CD1c-positive myeloid dendritic cell (primary cell): Measurements from ENCODE around the gene RAB23.

Experiments
- DNase-seq: peaks from one replicate; pipeline ENCODE4 v3.0.0-alpha.2; 2016; ENCODE audit errors: extremely low spot score

Gene RAB23

DNA sequence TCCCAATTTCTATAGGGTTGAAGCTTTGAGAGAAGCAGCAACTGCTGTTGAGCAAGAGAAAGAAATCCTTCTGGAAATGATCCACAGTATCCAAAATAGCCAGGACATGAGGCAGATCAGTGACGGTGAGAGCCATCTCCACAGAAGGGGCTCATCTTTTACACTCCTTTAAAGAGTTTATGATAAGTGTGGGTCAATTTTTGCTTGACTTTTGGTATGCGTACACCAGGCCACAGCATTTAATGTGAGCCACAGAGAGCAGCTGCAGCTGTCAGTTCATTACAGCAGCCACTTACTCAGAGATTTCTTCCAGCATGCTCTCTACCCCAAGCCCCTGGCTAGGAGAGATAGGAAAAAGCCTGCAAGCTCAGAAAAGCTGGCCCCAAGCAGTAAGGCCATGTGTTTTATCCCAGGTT lies 40.1 kb downstream of the RAB23 start:
- DNase-seq = no peak

DNA sequence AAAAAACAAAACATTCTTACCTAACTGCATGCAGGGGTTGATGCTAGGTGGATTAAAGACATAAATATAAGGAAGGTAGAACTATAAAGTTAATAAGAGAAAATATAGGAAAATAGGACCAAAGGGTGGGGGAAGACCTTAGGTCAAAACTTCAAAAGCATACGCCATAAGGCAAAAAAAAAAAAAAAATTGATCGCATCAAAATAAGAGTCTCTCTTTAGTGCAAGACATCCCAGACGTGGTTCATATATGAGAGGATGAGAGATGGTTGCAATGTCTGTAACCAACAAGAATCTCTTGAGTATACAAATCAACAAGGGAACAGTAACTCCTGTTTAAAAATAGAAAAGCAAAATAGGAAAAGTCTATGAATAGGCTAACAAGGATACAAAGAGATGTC lies 41.5 kb downstream of the RAB23 start:
- no peak for DNase-seq

DNA sequence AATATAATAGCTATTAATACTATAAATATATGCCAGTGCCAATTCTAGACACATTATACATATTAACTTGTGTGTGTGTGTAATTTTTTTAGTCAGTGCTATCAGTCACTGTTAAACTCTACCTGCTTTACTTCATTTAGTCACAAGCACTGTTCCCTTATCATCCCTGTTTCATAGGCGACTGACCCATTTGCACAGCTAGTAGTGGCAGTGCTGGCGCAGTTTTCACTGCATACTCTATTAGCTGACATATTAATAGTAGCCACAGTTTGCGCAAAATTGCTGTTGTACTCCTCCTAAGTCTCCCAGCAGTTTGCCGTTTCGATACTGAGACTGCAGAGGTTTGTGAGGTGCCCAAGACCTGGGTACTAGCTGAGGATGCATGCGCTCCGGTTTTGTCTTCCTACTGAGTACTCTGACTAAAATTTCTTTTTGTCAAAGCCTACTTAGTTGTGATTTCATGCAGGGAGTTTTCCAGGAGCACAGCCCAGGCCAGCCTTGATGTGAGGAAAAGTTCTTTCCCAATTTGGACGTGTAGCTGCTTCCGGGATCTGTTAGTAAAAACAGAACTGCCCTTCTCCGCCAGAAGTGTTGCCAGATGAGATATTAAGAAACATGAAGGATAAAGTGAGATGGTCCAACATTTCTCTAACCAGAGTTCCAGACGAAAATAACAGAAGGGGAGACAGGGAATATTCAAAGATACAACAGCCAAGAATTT lies 44.4 kb downstream of the RAB23 start:
- DNase-seq = no peak

DNA sequence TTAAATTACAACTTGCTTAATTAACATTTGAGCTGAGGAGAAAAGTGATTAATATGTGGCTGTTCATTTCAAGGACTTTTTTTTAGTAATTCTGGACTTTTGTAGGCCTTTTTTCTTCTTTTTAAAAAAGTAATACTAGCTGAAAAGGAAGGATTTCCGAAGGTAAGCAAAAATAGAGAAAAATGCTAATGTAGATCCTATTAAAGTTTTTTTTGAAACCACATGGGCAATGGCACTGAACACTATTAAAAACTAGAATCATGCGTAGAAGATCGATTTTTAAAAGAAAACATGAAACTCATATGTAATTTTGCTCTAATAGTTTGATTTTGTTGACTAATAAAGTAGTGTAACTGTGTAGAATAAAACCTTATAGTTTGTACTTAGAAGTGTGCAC lies 47.6 kb downstream of the RAB23 start:
- DNase-seq = no peak

DNA sequence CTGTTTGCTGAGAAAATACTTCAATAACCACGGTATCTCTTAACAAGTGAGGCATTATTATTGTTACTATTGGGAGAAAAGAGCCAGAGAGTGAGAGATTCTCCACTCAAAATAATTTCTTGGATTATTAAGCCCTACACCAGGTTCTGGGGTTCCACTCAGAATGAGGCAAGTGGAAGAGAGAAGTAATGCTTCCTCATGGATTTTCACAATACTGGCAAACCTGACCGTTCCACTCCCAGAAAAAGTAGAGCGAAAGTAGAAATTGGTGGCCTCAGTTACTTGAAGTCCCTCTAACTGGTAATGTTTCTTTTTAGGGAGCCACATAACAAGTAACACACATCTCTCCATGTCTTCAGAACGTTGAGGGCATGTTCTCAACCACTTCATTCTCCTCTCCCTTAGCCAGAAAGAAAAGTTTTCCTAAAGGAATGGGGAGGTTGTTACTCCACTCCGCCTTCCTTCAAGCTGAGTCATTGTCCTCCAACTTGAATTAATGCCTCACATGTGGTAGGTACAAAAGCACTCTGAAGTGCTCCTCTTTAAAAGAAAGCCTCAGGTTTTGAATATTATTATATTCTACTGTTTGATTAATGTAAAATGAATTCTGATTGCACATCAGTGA lies 48.1 kb downstream of the RAB23 start:
- DNase-seq = no peak

DNA sequence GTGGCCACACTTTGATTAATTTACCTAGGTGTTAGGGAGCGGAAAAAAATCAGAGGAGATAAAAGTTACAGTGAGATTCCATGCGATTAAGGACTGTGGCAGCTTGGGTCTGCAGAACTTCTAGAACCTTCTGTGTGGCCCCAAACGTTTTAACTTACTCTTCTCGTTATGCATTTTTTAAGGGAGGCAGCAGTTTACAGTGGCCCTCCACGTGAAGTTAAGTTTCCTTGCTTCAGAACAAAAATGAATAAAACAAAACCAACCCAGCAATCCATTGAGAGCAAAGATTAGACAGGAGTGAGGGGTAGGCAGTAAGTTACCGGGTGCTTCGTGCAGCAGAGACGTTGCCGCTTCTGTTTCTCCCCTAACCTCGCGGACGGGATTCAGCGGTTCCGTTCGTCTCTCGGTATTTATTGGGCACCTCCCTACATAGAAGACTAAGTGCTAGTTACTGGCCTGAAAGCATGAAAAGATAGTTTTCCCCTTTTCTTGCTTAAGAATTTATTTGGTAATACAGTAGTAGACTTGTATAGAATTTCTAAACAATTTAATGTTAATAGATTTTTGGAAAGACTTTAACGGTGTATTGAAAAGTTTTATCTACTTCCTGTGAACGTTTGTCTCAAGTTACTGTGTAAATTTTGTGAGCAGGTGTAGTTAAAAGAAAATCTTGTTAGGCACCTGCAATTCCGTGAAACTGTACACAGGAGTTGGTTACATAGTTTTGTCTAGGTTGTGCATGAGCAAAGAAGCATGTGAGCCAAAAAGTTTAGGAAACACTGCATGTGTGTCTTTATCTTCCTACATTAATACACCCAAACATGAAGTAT lies 48.8 kb downstream of the RAB23 start:
- peak; percentile 13 for DNase-seq

DNA sequence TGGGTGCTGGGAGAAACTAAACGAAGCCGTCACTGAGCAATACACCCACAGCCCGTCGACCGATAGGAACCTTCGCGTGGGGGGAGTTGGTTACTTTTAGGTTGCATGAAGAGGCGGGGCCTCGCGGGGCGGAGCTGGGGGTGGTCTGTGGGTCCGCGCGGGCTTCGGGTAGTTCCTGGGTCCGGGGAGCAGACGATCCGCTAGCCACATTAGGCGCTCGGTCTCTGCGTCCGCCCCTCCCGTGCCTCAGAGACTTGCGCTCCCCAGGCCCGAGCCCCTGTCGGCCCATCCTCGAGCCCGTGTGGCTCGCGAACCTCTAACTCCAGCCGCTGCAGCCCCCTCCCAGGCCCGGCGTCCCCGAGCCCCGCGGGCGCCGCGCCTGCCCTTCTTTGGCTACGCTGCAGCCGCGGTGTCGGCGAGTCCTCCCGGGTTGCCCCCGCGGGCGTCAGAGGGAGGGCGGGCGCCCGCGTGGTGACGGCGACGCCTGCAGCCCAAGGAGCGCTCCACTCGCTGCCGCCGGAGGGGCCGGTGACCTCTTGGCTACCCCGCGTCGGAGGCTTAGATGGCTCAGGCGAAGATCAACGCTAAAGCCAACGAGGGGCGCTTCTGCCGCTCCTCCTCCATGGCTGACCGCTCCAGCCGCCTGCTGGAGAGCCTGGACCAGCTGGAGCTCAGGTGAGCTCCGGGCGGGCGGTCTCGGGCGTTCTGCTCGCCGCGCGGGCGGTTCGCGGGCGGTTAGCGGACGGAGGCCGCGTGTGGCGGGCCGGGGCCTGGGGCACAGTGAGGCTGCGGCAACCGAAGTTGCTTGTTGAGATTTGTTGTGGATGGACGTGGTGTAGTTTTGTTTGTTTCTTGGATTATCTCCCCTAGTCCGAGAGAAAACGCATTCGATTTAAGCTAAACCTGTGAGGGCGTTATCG lies 49.7 kb downstream of the RAB23 start, which contains the start of gene BAG2:
Gene BAG2 (plus strand): TSS at position 191 of the 920 bp plus-strand sequence. CDS start 372 bp downstream, at position 563.
- peak; percentile 83 for DNase-seq

DNA sequence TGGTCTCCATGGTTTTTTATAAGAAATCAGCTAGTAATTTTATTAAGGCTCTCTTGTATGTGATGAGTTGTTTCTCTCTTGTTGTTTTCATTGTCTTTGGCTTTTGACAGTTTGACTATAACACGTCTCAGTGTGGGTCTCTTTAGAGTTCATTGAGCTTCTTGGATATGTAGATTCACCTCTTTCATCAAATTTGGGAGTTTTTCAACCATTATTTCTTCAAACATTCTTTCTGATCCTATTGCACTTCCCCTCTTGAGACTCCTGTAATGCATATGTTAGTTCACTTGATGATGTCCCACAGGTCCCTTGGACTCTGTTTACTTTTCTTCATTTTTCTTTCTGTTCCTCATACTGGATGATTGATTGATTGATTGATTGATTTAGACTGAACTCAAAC lies 57.0 kb downstream of the RAB23 start:
- DNase-seq = no peak

DNA sequence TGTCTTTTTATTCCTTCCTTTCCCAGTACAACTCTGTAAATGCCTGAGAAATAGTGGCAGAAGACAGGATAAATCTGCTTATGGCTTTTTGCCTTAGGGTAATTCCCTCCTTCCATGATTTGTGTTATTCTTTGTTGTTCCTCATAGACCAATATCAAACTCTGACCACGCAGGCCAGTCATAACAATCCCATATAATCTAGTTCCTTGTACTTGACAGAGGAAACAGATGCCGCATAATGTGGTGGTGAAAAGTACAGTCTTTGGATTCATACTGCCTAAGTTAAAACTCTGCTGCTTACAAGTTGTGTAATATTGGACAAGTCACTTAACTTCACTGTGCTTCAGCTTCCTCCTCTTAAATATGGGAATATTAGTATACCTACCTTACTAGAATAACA lies 58.2 kb downstream of the RAB23 start:
- peak; percentile 12 for DNase-seq

DNA sequence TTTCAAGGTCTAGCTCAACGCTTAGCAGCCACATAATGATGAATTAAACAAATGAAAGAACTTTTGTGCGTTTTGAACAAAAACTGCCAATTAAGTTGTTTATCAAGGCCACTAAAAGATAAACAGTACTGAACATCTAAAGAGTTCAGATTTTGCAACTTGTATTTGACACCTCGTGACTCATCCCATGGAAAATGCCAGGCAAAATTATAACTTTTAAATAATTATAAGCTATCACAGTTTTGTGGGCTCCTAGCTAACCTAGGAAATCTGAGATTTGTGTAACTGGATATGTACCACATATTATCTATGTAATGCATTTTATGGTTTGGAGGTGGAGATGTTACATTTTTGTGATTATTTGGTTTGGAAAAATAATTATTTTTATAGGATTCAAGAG lies 59.6 kb downstream of the RAB23 start:
- DNase-seq = no peak

DNA sequence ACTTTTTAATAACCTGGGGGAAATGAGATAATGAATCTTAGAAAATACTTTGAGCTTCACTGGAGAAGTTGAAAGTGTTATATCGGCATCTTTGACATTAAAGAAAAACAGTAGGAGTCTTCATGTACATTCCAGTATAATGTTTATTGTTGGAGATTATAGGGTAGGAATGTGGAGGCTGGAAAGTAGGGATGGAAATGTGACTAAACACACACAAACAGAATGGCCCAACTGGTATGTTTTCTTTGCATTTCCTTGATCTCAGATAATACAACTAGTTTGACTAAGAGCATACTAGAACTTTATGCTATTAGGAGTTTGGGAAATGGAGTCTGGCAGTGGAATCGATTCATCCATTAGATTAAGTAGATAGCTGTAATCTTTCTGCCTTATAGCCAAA lies 60.1 kb downstream of the RAB23 start:
- DNase-seq = no peak

DNA sequence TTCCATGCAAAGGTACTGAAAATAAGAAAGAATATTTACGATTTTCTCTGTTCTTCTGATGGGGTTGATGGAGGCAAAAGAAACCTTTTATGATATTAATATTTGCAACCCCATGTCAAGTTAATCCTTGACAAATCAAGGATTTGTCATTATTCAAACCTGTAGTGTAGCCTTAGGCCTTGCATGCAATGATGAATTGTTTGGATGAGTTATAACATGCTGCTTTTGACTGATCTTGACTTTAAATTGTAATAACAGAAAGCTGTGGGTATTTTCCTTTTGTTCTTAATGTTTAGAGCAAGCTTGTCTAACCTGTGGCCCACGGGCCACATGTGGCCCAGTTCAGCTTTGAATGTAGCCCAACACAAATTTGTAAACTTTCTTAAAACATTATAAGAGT lies 63.0 kb downstream of the RAB23 start:
- no peak for DNase-seq

DNA sequence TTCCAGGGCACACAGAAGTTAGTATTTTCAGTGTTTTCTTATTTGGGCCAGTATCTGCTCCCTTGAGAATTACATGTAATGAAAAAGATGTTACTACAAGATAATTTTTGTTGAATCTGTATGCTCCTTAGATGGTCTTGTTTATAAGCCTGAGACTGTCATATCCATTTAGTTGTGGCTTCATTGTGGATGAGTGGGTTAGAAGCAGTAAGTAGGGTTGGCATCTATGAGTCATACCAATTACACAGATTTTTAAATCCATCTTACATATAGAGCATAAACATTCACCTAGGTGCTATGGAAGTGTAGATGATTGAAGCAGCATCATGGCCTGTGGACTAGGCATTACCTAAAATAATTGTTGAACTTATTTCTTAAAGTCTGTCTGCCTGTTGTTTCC lies 63.4 kb downstream of the RAB23 start:
- no peak for DNase-seq

DNA sequence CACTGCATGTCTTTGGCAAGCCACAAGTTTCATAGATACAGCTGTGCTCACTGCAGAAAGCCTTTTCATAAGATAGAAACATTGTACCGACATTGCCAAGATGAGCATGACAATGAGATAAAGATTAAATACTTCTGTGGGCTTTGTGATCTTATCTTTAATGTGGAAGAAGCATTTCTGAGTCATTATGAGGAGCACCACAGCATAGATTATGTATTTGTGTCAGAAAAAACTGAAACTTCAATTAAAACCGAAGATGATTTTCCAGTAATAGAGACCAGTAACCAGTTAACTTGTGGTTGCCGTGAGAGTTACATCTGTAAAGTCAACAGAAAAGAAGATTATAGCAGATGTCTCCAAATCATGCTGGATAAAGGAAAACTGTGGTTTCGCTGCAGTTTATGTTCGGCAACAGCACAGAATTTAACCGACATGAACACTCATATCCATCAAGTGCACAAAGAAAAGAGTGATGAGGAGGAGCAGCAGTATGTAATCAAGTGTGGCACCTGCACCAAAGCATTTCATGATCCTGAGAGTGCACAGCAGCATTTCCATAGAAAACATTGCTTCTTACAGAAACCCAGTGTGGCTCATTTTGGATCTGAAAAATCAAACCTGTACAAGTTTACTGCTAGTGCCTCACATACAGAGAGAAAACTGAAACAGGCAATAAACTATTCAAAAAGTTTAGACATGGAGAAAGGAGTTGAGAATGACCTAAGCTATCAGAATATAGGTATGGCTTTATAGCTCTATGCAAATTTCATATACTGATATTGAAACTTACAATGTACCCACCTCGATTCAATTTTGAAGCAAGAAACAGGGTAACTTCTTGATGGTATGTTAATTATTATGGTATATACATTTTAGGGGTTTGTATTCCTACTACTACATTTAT lies 73.9 kb downstream of the RAB23 start:
- DNase-seq = no peak

DNA sequence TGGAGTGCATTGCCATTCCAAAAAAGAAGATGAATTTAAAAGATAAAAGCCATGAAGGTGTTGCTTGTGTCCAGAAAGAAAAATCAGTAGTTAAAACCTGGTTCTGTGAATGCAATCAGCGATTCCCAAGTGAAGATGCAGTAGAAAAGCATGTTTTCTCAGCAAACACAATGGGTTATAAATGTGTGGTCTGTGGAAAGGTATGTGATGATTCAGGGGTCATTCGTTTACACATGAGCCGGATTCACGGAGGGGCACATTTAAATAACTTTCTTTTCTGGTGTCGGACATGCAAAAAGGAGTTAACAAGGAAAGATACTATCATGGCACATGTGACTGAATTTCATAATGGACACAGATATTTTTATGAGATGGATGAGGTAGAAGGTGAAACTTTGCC lies 74.7 kb downstream of the RAB23 start:
- no peak for DNase-seq

DNA sequence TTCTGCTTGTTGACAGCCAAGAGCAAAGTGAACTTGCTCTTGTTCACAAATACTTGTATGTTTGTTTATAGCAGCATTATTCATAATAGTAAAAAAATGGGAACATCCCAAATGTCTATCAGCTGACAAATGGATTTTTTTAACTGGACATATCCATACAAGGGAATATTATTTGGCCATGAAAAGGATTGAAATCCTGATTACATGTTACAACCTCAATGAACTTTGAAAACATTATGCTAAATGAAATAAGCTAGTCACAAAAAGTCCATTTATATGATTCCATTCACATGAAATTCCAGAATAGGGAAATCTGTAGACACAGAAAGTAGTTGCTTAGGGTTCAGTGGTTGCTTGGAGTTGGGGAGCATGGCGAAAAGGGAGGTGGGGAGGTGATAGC lies 78.4 kb downstream of the RAB23 start:
- DNase-seq = no peak

DNA sequence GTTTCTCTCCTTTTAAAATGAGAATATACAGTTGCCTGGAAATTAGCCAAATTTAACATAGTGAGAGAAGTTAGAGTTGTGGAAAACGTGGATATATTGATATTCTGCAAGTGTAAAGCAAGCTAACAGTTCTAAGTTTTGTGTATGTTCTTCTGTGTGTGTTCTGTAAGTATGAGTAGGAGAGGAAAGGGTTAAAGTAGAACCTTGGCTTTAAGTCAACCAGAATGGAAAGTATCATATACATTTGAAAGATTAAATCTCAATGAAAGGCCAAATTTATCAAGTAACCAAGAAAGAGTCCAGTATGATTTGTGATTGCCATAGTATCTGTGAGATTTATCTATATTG lies 80.0 kb downstream of the RAB23 start:
- DNase-seq = no peak

DNA sequence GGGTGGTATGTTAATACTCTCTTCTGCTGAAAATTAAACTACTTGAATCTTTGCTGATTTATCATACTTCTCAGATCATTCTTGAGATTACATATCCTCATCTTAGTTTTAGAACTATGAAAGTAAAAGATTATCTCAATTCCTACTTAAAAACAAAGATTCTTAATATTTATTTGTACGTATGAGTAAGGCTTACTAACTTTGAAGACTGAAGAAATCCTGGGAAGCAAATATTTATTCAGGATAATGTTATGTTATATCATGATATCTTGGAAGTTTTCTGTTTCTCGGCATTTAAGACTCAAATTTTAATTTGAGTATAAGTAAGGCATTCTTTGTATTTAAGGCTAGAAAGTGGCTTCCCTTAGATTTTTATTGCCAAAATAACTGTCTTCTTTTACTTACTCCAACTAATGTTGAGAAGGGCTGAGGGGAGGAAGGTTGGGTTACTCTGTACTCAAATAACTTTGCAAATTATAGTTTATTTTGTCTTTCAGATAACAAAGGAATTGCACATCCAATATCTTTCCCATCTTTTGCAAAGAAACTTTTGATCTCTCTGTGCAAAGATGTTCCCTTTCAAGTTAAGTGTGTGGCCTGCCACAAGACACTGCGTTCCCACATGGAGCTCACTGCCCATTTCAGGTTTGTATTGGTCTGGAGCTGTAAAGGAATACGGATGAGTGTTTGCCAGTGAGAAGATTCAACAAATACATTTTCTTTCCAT lies 80.5 kb downstream of the RAB23 start:
- DNase-seq = no peak

DNA sequence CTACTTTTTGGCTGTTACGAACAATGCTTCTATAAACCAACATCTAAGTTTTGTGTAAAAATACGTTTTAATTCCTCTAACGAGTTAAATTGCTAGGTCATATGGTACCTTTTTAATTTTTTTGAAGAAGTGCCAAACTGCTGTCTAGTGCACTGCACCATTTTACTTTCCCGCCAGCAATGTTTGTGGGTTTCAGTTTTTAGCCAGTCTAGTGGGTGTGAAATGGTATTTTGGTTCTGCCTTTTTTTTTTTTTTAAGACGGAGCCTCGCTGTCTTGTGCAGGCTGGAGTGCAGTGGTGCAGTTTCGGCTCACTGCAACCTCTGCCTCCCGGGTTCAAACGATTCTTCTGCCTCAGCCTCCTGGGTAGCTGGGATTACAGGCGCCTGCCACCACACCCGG lies 84.1 kb downstream of the RAB23 start:
- DNase-seq = no peak

DNA sequence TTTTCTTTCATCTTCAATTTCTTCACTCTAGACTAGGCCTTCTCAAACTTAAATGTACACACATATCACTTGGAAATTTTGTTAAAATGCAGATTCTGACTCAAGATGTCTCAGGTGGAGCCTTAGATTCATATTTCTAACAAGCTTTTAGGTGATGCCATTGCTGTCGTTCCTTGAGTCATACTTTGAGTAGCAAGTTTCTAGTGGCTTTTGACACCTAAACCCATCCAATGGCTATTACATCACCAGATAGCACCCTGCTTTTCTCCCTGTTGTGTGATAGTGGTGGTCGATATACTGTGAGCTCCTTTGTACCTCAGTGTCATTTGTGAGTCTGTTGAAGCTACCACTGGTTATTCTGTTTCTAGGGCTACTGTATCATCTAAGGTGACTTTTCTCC lies 84.8 kb downstream of the RAB23 start:
- DNase-seq = no peak
